SW 1271 (cell line): ENCODE data around the gene KANSL2.
"Not testable (repeated sequence)": the region's sequence is repeated elsewhere in the genome, so short reads cannot be mapped to it uniquely, and the experiment has no call there.

Experiments used
- DNase-seq, 2 experiments: peaks; one replicate each; lab custom pipeline; 2025; lab: John Stamatoyannopoulos, UW

Gene KANSL2

GRCh38 chr12:48681710-48682532 lies at the start of gene KANSL2:
Gene KANSL2 (minus strand): TSS chr12:48682238. CDS start chr12:48681632, 606 bp downstream.
- DNase-seq = peak; percentile 92 to 98

- no peak for DNase-seq
These were observed 46.8 kb upstream of the KANSL2 start for GRCh38 chr12:48728807-48729206.

GRCh38 chr12:48720737-48721136 lies 38.7 kb upstream of the KANSL2 start:
- not testable (repeated sequence) for DNase-seq

GRCh38 chr12:48720171-48720570 lies 38.1 kb upstream of the KANSL2 start:
- DNase-seq = not testable (repeated sequence)

- DNase-seq = not testable (repeated sequence)
These were observed 37.0 kb upstream of the KANSL2 start for GRCh38 chr12:48719002-48719401.

- DNase-seq = no peak
These were observed 35.2 kb upstream of the KANSL2 start for GRCh38 chr12:48717252-48717695.

- DNase-seq = peak; percentile 98 to 100
These were observed 34.6 kb upstream of the KANSL2 start, which contains the start of gene CCNT1 for GRCh38 chr12:48716493-48717251. Gene CCNT1 (minus strand): TSS chr12:48716707. CDS start chr12:48716675, 32 bp downstream.

- no peak for DNase-seq
These were observed 34.1 kb upstream of the KANSL2 start for GRCh38 chr12:48716168-48716492.

- DNase-seq = no peak
These were observed 30.2 kb upstream of the KANSL2 start for GRCh38 chr12:48712209-48712608.

- DNase-seq = not testable (repeated sequence)
These were observed 16.8 kb upstream of the KANSL2 start for GRCh38 chr12:48698822-48699221.

GRCh38 chr12:48696626-48697025 lies 14.6 kb upstream of the KANSL2 start:
- DNase-seq = no peak

GRCh38 chr12:48695859-48696258 lies 13.8 kb upstream of the KANSL2 start:
- no peak for DNase-seq

- no peak for DNase-seq
These were observed 12.0 kb upstream of the KANSL2 start for GRCh38 chr12:48694038-48694437.

- DNase-seq = no peak
These were observed 11.5 kb upstream of the KANSL2 start for GRCh38 chr12:48693572-48693971.

GRCh38 chr12:48691826-48692487 lies 9.9 kb upstream of the KANSL2 start:
- no peak for DNase-seq

- no peak for DNase-seq
These were observed 9.0 kb upstream of the KANSL2 start for GRCh38 chr12:48690990-48691389.

- no peak for DNase-seq
These were observed 8.4 kb upstream of the KANSL2 start for GRCh38 chr12:48690436-48690835.

- no peak for DNase-seq
These were observed 6.8 kb upstream of the KANSL2 start for GRCh38 chr12:48688836-48689235.

GRCh38 chr12:48687592-48687991 lies 5.6 kb upstream of the KANSL2 start:
- DNase-seq = no peak

- no peak for DNase-seq
These were observed 4.7 kb upstream of the KANSL2 start for GRCh38 chr12:48686615-48687334.

- no peak for DNase-seq
These were observed 4.1 kb upstream of the KANSL2 start for GRCh38 chr12:48686037-48686595.

- DNase-seq = no peak
These were observed 1.5 kb upstream of the KANSL2 start for GRCh38 chr12:48683534-48683933.
